ENCODE results near the gene COX7A1.
"Not testable (repeated sequence)": the region's sequence is repeated elsewhere in the genome, so short reads cannot be mapped to it uniquely, and the experiment has no call there.

COX7A1 gene

GRCh38 chr19:36141039-36141927, 11.0 kb downstream of the COX7A1 start:
- peak; percentile 83 for DNase-seq (ENCODE audit: low read depth)

- peak; percentile 8 for DNase-seq (ENCODE audit: low read depth)
These were observed 11.8 kb downstream of the COX7A1 start for GRCh38 chr19:36140304-36141038.

- peak; percentile 87 for DNase-seq (ENCODE audit: low read depth)
These were observed 12.6 kb downstream of the COX7A1 start, which contains the start of gene CAPNS1 for GRCh38 chr19:36139473-36140303. CAPNS1 (plus strand) TSS chr19:36140066; CDS start chr19:36141012, 946 bp downstream.

- no peak for DNase-seq (ENCODE audit: low read depth)
These were observed 13.2 kb downstream of the COX7A1 start for GRCh38 chr19:36139120-36139472.

GRCh38 chr19:36136964-36137686, 15.1 kb downstream of the COX7A1 start:
- no peak for DNase-seq (ENCODE audit: low read depth)

- DNase-seq (ENCODE audit: low read depth): not testable (repeated sequence)
These were observed 17.4 kb downstream of the COX7A1 start for GRCh38 chr19:36134867-36135266.

GRCh38 chr19:36131221-36131620, 21.0 kb downstream of the COX7A1 start:
- DNase-seq (ENCODE audit: low read depth): not testable (repeated sequence)

GRCh38 chr19:36128392-36128736, 23.9 kb downstream of the COX7A1 start:
- no peak for DNase-seq (ENCODE audit: low read depth)

GRCh38 chr19:36125557-36125956, 26.7 kb downstream of the COX7A1 start:
- DNase-seq (ENCODE audit: low read depth): no peak

GRCh38 chr19:36121486-36122124, 30.6 kb downstream of the COX7A1 start:
- DNase-seq (ENCODE audit: low read depth): no peak

GRCh38 chr19:36120984-36121358, 31.3 kb downstream of the COX7A1 start:
- no peak for DNase-seq (ENCODE audit: low read depth)

- no peak for DNase-seq (ENCODE audit: low read depth)
These were observed 31.9 kb downstream of the COX7A1 start for GRCh38 chr19:36120092-36120983.

GRCh38 chr19:36116344-36116637, 36.0 kb downstream of the COX7A1 start:
- no peak for DNase-seq (ENCODE audit: low read depth)

- DNase-seq (ENCODE audit: low read depth): peak; percentile 86
These were observed 36.5 kb downstream of the COX7A1 start, which contains the start of gene TBCB for GRCh38 chr19:36115453-36116343. TBCB (plus strand) TSS chr19:36115468; CDS start chr19:36115561, 93 bp downstream.

- DNase-seq (ENCODE audit: low read depth): peak; percentile 97
These were observed 37.4 kb downstream of the COX7A1 start, which contains the start of gene POLR2I for GRCh38 chr19:36114721-36115452. POLR2I (minus strand) TSS chr19:36114875; CDS start chr19:36114856, 19 bp downstream.

- no peak for DNase-seq (ENCODE audit: low read depth)
These were observed 38.1 kb downstream of the COX7A1 start for GRCh38 chr19:36113894-36114720.

- DNase-seq (ENCODE audit: low read depth): no peak
These were observed 38.8 kb downstream of the COX7A1 start for GRCh38 chr19:36113425-36113824.
